Measurements from ENCODE around the gene SCO2. TPM values are rescaled to one million over a fixed set of nuclear protein-coding genes. Genes with fewer than 3 reads are reported as not detected.
A peak's percentile ranks its signal among the peaks of the same experiment; 100 is the strongest.

SCO2 gene
- total and polyA plus RNA-seq, 2 of the 13 experiments (the other 11 are each of a cell fraction or from before 2014, with no cell fraction given) = 0.32 to 3.7 TPM

GRCh38 chr22:50562523-50563412, 37.4 kb upstream of the SCO2 start, which contains the start of gene SYCE3 (continued):
- TF ChIP-seq, protein P1, sequence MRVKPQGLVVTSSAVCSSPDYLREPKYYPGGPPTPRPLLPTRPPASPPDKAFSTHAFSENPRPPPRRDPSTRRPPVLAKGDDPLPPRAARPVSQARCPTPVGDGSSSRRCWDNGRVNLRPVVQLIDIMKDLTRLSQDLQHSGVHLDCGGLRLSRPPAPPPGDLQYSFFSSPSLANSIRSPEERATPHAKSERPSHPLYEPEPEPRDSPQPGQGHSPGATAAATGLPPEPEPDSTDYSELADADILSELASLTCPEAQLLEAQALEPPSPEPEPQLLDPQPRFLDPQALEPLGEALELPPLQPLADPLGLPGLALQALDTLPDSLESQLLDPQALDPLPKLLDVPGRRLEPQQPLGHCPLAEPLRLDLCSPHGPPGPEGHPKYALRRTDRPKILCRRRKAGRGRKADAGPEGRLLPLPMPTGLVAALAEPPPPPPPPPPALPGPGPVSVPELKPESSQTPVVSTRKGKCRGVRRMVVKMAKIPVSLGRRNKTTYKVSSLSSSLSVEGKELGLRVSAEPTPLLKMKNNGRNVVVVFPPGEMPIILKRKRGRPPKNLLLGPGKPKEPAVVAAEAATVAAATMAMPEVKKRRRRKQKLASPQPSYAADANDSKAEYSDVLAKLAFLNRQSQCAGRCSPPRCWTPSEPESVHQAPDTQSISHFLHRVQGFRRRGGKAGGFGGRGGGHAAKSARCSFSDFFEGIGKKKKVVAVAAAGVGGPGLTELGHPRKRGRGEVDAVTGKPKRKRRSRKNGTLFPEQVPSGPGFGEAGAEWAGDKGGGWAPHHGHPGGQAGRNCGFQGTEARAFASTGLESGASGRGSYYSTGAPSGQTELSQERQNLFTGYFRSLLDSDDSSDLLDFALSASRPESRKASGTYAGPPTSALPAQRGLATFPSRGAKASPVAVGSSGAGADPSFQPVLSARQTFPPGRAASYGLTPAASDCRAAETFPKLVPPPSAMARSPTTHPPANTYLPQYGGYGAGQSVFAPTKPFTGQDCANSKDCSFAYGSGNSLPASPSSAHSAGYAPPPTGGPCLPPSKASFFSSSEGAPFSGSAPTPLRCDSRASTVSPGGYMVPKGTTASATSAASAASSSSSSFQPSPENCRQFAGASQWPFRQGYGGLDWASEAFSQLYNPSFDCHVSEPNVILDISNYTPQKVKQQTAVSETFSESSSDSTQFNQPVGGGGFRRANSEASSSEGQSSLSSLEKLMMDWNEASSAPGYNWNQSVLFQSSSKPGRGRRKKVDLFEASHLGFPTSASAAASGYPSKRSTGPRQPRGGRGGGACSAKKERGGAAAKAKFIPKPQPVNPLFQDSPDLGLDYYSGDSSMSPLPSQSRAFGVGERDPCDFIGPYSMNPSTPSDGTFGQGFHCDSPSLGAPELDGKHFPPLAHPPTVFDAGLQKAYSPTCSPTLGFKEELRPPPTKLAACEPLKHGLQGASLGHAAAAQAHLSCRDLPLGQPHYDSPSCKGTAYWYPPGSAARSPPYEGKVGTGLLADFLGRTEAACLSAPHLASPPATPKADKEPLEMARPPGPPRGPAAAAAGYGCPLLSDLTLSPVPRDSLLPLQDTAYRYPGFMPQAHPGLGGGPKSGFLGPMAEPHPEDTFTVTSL (CRISPR knock-in tag; IDR thresholded peaks at IDR 0.05; ENCODE audit: borderline replicate concordance) = no peak
- TF ChIP-seq ZHX1 (CRISPR knock-in tag; IDR thresholded peaks at IDR 0.05; ENCODE audit: low read depth) (no peak), REXO4 (CRISPR knock-in tag; IDR thresholded peaks at IDR 0.05; ENCODE audit: borderline replicate concordance) (no peak), CAMTA2 (CRISPR knock-in tag; IDR thresholded peaks at IDR 0.05; ENCODE audit: borderline replicate concordance) (no peak), KDM2A (CRISPR knock-in tag; IDR thresholded peaks at IDR 0.05; ENCODE audit: borderline replicate concordance, low read depth) (peak; percentile 82), LCORL (IDR thresholded peaks at IDR 0.05) (no peak), LCORL (CRISPR knock-in tag; IDR thresholded peaks at IDR 0.05) (peak; percentile 68), FOXO1 (CRISPR knock-in tag; IDR thresholded peaks at IDR 0.05) (peak; percentile 18; the same call in 1 of the 2 replicates), TOPORS (CRISPR knock-in tag; IDR thresholded peaks at IDR 0.05) (no peak)
- TF ChIP-seq, protein P2, sequence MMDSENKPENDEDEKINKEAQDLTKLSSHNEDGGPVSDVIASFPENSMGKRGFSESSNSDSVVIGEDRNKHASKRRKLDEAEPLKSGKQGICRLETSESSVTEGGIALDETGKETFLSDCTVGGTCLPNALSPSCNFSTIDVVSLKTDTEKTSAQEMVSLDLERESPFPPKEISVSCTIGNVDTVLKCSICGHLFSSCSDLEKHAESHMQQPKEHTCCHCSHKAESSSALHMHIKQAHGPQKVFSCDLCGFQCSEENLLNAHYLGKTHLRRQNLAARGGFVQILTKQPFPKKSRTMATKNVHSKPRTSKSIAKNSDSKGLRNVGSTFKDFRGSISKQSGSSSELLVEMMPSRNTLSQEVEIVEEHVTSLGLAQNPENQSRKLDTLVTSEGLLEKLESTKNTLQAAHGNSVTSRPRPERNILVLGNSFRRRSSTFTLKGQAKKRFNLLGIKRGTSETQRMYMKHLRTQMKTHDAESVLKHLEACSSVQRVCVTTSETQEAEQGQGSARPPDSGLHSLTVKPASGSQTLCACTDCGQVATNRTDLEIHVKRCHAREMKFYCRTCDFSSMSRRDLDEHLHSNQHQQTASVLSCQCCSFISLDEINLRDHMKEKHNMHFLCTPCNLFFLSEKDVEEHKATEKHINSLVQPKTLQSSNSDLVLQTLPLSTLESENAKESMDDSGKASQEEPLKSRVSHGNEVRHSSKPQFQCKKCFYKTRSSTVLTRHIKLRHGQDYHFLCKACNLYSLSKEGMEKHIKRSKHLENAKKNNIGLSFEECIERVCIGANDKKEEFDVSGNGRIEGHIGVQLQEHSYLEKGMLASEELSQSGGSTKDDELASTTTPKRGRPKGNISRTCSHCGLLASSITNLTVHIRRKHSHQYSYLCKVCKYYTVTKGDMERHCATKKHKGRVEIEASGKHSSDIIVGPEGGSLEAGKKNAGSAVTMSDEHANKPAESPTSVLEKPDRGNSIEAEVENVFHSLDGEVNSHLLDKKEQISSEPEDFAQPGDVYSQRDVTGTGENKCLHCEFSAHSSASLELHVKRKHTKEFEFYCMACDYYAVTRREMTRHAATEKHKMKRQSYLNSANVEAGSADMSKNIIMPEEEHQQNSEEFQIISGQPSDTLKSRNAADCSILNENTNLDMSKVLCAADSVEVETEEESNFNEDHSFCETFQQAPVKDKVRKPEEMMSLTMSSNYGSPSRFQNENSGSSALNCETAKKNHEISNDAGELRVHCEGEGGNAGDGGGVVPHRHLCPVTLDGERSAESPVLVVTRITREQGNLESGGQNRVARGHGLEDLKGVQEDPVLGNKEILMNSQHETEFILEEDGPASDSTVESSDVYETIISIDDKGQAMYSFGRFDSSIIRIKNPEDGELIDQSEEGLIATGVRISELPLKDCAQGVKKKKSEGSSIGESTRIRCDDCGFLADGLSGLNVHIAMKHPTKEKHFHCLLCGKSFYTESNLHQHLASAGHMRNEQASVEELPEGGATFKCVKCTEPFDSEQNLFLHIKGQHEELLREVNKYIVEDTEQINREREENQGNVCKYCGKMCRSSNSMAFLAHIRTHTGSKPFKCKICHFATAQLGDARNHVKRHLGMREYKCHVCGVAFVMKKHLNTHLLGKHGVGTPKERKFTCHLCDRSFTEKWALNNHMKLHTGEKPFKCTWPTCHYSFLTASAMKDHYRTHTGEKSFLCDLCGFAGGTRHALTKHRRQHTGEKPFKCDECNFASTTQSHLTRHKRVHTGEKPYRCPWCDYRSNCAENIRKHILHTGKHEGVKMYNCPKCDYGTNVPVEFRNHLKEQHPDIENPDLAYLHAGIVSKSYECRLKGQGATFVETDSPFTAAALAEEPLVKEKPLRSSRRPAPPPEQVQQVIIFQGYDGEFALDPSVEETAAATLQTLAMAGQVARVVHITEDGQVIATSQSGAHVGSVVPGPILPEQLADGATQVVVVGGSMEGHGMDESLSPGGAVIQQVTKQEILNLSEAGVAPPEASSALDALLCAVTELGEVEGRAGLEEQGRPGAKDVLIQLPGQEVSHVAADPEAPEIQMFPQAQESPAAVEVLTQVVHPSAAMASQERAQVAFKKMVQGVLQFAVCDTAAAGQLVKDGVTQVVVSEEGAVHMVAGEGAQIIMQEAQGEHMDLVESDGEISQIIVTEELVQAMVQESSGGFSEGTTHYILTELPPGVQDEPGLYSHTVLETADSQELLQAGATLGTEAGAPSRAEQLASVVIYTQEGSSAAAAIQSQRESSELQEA (CRISPR knock-in tag; IDR thresholded peaks at IDR 0.05; ENCODE audit: not compliant biosample characterization) = no peak

Measured in HepG2 (cell line).